Urothelium cell line (cell line): Measurements from ENCODE around the gene KLHL34.

Experiments
- DNase-seq: peaks from one replicate; pipeline ENCODE4 v3.0.0; 2011; ENCODE audit warnings: low spot score, mixed read lengths
- FAIRE-seq: peaks from 2 replicates; lab custom pipeline; 2011; peaks lifted over from hg19 to GRCh38; lab: Jason Lieb, UNC

Gene KLHL34, protein sequence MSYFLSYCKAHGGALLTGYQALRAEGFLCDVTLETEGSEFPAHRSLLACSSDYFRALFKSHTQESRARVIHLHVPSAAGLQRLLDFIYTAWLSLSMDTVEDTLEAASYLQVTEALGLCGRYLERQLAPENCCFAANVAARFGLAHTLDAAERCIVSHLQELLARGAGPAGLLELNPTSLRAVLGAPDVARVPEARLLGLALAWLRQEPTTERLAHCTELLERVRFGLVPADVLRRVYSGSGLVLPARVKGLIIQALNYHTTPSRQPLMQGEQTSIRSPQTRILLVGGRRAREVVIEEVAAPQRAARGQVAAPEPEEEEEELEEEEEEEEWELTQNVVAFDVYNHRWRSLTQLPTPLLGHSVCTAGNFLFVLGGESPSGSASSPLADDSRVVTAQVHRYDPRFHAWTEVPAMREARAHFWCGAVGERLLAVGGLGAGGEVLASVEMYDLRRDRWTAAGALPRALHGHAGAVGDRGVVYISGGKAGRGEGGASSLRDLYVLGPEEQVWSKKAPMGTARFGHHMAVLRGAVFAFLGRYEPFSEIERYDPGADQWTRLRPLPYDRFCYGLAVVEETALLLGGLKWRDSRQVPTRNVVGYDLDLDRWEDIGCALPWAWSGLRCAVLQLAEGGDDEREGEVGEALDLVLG

DNA sequence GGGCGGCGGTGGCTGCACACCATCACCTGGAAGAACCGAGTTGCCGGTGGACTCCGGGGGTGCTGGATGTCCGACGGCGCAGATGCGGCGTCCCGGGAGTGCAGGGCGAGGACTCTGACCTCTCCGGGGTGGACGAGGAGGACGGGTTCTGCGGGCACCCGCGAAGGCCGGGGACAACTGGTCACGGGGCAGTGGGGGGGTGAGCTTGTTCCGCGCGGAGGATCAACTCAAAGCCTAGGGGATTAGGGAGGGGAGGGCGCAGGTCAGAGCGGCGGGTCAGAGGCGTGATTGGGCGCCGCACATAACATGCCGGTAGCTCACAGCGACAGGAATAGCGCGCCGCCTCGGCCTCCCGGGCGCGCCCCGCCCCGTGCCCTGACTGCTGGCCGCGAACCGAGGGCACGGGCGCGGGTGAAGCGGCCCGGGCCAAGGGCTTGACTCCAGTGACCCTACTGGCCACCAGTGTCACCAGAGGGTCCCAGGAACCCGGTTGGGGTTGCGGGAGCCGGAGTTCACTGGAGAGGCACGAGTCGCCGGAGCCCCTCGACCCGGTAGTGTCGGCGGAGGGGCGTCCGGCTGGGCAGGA lies at the start of gene KLHL34:
Gene KLHL34, minus strand, starts transcription at position 179 of the 586 bp plus-strand sequence. CDS start 542 bp downstream, outside the sequence.
- no peak for FAIRE-seq
- no peak for DNase-seq

DNA sequence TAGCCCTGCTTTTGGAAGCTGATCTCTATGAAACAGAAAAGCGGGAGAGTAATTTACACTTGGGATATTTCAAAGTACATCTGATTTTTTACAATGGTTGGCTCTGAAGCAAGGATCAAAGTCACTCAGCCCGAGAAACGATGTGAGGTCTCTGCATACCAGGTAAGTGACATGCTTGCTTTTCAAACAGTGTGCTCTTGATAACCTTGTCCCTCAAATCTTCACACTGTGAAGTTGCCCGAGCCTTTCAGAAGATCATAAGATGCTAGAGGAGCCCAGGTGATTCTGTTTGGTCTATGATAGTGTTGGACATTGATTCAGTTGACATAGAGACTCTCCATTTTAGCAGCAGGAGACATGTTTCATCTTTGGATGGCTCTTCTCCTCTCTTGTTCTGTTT lies 47.1 kb upstream of the KLHL34 start:
- no peak for FAIRE-seq

DNA sequence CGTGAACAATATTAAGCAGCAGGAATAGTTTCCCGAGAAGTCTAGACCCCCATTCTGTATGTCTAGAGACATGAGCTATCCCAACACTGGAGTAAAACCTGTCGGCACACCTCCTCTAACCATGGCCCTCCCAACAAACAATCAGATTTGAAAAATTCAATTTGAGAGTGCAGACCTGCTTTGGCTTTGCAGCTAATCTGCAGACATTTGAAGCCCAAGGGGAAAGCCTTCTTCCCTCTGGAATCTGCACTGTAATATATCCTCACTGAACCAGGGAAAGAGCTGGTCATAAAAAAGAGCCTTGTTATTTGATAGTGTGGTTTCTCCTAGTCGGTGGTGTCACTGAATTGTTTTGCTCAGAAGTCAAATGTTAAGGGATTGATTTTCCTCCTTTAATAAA lies 44.6 kb upstream of the KLHL34 start:
- DNase-seq (no peak), FAIRE-seq (no peak)

More for the DNA sequence above, 47.1 kb upstream of the KLHL34 start:
- DNase-seq: no peak

DNA sequence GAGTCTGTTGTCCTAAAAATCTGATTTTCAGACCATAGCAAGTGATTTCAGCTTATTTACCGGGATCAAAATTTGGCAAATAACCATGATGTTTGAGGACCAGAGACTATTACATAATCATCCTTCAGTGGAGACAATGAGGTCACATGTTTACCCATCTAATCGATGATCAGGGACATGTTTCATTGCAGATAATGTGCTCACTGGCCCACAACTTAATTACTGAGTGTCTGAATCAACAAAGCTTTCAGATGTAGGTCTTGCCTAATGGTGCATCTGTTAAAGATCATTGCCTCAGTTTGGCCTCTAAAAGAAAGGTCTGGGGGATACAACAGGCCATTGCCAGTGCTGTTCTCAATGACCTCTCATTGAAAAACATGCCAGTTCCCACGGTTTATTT lies 42.8 kb upstream of the KLHL34 start:
- DNase-seq (no peak), FAIRE-seq (no peak)

DNA sequence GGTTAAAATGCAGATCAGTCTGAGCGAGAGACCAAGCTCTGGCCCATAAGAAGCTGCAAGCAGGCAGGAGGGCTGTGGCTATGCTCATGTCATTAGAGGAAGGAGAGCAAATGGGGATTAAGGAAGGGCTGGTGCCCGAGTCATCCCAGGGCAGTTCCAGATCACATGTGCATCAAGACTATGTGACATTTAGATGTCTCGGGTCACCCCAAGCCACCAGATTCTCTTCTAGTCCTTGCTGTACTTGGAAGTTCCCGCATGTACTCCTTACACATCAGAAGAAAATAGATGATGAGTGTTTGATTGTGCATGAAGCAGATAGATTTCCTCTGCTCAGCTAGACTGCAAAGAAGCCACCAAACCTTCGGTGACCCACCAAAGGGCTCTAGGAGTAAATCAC lies 42.1 kb upstream of the KLHL34 start:
- FAIRE-seq: no peak
- DNase-seq: no peak

DNA sequence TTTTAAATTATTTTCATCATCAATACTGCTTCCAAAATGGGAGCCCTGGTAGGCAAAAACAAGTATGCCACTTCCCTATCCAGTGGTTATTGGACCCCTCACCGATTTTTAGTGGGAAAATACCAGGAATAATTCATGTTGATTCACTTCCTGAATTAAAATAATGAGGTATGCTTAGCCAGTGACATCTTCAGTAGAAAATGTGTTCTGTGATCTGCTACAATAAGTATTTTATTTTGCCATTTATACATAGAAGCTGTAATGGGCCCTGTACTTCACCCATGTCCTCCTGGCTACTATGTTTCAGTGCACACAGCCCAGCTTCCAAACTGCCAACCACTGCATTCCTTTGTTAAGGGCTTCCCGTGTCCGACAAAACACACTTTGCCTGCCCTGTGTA lies 41.0 kb upstream of the KLHL34 start:
- FAIRE-seq: no peak
- DNase-seq: no peak

DNA sequence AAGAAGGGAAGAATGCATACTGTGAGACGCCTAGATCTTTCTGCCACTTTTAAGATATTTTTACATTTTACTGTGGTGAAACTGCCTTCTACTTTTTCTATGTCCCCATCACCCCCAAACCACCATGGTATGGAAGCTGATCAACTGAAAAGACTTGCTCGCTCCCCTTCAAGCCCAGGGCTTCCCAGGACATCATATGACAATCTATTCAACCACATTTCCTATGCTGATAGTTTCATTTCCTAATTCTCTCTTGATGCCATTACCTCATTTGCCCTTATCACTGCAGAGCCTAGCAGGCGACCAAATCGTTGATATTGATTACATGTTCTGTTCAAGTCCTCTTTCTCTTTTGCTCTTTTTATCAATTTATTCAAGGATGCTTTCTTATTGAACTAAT lies 40.1 kb upstream of the KLHL34 start:
- no peak for DNase-seq
- FAIRE-seq: no peak

DNA sequence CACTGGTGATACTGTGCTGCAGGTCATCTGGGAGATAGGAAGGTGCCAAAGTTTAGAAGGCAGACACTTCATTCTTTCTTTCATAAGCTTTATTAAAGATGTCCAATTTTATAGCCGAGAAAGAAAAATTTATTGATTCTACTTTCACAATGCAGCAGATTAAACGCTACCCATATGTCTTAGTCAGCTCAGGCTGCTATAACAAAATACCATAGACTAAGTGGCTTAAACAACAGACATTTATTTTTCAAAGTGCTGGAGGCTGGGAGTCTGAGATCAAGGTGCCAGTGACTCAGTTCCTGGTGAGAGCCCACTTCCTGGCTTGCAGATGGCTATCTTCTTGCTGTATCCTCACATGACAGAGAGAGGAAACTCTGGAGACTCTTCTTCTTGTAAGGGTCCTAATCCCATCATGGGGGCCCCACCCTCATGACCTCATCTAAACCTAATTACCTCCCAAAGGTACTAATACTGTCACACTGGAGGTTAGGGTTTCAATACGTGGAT lies 33.4 kb upstream of the KLHL34 start:
- DNase-seq (no peak), FAIRE-seq (no peak)

DNA sequence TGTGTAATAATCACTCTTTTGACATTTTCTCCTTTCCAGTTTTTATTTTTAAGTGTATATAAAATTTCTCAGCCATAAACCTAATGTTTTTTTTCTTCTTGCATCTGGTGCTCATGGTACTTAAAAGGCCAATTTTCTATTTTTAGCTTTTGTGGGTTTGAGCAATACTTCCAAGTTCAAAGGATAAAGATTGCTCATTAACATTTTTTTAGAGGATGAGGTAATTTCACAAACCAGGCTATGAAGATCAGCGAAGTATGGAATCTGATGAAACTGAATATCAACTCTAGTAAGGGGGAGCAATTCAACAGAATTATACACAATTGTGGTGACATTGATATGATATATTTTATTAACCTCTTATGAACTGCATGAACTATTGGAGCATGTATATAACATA lies 25.8 kb upstream of the KLHL34 start:
- FAIRE-seq (no peak), DNase-seq (no peak)

DNA sequence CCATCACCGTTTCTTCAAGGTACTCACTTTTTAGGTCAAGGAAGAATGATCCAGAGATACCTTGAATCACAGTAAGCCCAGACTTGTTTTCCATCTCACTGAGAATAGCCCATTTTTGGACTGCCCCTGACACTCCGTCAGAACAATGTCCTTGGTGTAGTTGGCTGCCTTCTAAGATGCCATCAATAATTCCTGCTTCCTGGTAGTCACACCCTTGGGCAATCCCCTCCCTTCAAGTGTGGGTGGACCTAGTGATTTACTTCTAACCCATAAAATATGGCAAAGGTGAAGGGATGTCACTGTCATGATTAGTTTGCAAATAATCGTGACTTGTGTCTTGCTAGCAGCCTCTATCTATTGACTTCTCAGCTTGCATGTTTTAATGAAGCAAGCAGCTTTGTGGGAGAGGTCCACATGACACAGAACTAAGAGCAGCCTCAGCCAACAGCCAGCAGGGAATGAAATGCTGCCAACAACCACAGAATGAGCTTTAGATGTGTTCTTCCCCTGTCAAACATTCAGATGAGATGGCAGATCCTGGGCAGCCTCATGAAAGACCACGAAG lies 20.0 kb upstream of the KLHL34 start:
- FAIRE-seq: no peak

DNA sequence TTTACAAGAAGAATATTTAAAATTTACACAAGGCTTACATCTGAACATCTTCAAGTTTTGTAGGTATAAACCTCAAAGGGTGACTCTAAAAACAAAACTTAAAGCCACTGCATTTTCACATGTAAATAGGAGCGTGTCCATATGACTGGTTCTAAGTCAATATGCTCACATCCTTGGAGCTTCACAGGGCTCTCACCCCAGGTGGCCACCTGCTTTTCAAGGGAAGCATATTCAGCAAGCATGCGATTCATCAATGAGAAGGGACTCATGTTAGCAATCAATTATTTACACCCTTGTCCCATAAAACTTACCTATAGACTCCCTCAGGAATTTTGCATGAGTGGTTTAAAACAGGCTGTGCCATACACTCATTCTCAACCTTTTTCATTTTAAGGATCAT lies 17.8 kb upstream of the KLHL34 start:
- DNase-seq (no peak), FAIRE-seq (no peak)

More for the DNA sequence above, 20.0 kb upstream of the KLHL34 start:
- DNase-seq: no peak

DNA sequence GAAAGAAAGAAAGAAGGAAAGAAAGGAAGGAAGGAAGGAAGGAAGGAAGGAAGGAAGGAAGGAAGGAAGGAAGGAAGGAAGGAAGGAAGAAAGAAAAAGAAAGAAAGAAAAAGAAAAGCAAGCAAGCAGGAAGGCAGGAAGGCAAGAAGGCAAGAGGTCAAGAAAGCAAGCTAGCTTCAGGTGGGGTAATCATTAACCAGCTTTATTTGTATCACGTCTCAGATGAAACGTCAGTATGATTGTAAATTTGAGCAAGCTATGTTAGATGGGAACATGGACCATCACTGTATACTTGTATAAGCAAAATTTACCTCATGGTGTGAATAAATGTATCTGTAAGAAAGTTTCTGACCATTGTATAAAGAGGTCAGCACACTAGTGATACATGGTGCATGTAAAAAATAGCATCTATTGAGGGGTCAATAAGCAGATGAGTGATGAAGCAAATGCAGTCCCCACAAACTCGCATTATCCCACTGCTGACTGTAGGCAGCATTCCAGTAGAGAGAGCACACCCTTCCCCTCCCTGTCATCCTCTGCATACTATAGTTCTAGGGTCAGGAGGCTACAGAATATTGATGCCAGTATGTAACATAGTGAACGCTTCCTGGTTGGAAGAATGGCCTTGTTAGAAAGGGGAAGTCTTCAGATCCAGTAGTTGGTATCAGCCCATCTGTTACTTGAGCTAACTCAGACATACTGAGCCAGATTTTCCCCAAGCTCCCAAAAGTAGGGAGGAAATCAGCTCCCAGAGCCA lies 16.5 kb upstream of the KLHL34 start:
- FAIRE-seq: no peak
- DNase-seq: no peak

DNA sequence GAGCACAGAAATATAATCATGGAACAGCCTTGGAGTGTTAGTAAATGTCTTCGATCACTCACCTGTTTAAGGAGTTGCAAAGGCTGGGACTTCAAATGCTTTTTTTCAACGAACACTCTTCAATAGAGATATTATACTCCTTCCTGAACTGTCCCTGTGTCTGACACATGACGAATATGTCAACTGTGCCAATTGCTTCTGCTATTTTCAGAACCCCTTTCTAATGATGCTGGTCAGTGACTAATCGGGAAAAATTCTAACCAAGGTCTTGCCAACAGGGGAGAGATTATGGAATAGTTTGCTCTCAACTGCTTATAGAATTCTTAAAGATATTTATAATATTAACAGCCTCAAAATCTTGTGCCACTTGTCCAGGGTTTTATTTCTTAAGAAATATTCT lies 8.5 kb upstream of the KLHL34 start:
- DNase-seq (no peak), FAIRE-seq (no peak)

DNA sequence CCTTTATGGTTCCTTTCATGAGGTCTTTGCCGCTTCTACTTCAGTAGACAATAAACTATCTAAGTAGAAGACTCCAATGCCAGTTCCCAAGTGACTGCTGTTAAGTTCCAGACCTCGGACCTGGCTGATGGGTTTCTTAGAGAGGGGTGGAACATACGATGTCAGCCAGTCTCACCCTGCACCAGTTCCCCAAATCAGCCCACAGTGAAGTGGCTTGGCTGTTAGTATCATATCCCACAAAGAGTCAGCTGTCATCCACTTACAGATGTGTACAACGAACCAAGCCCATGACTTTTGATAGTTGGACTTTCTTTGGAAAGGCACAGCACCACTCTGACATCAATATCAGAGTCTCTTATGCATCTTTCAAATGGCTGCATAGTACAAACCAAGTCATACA lies 8.1 kb upstream of the KLHL34 start:
- DNase-seq (no peak), FAIRE-seq (no peak)

DNA sequence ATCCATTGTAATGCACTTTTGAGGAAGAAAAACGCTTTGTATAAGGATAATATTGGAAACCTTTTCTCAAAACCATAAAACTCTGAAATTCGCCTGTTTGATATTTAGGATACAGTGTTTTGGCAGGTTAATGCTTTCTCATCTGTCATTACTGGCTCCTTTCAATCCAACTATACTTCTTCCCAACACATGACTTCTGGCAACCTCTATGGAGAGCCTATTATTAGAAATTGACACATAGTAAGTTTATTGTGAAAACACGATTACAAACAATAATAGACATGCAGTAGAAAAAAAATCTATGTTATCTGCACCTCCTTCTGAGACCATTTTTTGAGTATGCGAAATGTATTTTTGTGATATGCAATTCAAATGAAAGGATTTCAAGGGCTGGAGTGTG lies 4.6 kb upstream of the KLHL34 start:
- no peak for DNase-seq
- no peak for FAIRE-seq

DNA sequence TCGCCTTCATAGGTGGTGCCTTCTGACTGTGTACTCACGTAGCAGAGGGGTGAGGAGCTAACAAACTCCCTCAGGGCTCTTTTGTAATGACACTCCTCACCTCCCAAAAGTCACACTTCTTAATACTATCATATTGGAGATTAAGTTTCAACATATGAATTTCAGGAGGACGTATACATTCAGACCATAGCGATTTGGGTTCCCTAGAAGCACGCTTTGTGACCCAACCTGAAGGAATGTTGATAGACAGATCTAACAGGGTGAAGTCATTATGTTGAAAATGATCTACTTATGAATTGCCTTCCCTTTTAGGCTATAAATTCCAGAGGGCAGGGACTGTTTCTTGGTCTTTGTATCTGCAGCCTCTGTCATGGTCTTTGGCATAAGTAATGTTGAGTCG lies 3.2 kb upstream of the KLHL34 start:
- FAIRE-seq: no peak
- DNase-seq: no peak

DNA sequence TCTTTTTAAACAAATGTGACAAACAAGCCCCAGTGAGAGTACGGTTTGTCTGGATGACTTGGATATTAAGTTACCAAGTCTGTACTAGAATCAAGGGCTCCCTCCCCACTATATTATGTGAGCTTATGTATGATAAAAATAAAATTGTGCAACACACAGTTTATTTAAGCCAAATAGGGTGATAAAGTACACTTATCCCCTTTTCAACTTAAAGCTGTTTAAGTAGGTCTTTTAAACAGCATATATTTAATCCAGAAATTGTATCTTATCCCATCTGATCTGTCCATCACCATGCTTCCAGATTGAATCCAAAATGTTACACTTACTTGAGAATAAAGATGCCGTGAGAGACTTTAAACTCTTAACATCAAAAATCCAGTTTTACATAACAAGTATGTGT lies 2.0 kb upstream of the KLHL34 start:
- DNase-seq: no peak
- FAIRE-seq: no peak

DNA sequence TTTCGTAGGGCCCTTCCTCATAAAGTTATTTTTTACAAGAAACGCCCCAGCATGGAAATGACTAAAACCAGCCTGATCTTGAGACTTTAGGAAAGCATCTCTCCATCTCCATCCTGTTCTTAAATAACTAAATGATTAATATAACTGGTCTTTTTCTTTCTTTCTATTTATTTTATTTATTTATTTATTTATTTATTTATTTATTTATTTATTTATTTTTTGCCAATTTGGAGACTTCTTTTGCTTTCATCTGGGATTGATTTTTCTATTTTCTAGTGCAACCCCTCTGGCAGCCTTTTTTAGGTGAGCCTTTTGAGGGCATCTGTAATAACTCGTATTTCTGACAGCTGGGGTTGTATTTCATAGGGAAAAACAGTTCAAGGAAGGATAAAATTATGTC lies 1.2 kb upstream of the KLHL34 start:
- FAIRE-seq: no peak
- no peak for DNase-seq

DNA sequence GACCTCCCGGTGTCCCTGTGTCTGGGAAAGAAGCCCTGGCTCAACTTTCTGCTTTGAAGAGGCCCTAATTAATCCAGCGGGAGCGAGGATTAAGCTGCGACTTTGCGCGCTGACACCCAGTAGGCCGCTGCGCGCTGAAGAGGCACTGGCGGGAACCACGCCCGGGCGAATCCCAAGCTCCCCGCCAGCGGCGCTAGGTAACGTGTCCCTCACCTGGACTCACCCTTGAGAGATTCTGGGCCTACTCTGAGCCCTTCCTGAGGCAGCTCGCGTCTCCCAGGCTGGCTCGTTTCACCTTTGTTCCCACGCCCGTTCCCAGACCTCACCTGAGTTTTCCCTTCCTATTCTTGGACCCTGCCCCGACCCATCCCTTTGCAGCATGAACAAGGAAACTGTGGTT lies 616 bp upstream of the KLHL34 start:
- no peak for DNase-seq
- FAIRE-seq: no peak

DNA sequence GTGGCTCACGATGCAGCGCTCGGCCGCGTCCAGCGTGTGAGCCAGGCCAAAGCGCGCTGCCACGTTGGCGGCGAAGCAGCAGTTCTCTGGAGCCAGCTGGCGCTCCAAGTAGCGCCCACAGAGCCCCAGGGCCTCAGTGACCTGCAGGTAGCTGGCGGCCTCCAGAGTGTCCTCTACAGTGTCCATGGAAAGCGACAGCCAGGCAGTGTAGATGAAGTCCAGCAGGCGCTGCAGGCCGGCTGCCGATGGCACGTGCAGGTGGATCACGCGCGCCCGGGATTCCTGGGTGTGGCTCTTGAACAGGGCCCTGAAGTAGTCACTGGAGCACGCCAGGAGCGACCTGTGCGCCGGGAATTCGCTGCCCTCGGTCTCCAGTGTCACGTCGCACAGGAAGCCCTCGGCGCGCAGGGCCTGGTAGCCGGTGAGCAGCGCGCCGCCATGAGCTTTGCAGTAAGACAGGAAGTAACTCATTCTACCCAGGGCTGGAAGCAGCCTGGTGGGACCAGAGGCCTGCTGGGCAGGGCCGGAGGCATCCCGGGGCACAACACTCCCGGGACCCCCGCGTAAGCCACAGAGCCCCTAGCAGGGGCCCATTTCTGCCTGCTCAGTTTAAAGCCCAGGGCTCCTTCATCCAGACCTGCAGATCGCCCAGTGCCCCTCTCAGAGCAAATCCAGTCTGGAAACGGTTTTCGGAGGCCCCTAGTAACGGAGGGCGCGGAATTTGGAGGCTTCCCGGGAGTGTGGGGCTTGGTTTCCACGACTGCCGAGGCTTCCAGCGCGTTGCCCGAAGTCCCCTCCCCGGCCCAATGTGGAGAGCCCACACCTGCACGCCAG lies 595 bp downstream of the KLHL34 start:
- DNase-seq: no peak
- FAIRE-seq: no peak
